Stimulated activated CD8-positive, alpha-beta memory T cell treated with anti-CD3 and anti-CD28 coated beads, Interleukin-2, amount 100 ng/mL, for 48 hours (primary cell): ENCODE results near the gene SLAIN1.

ENCODE experiments used
- DNase-seq, 2 donors: peaks; one replicate each; pipeline ENCODE4 v3.0.0-alpha.2; 2020; ENCODE audit warnings: low read depth in 2 of 2

The SLAIN1 gene

GRCh38 chr13:77751513-77752456 lies 54.3 kb downstream of the SLAIN1 start:
- DNase-seq = no peak

DNA sequence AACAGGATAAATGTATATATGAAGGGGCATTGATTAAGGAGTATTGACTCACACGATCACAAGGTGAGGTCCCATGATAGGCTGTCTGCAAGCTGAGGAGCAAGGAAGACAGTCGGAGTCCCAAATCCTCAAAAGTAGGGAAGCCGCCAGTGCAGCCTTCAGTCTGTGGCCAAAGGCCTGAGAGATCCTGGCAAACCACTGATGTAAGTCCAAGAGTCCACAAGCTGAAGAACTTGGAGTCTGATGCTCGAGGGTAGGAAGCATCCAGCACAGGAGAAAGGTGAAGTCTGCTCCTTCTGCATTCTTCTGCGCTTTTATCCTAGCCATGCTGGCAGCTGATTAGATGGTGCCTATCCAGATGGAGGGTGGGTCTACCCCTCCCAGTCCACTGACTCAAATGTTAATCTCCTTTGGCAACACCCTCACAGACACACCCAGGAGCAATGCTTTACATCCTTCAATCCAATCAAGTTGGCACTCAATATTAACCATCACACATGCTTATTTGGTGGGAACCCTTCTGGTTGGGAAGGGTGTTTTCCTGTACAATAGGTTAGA lies 55.1 kb downstream of the SLAIN1 start:
- no peak for DNase-seq

DNA sequence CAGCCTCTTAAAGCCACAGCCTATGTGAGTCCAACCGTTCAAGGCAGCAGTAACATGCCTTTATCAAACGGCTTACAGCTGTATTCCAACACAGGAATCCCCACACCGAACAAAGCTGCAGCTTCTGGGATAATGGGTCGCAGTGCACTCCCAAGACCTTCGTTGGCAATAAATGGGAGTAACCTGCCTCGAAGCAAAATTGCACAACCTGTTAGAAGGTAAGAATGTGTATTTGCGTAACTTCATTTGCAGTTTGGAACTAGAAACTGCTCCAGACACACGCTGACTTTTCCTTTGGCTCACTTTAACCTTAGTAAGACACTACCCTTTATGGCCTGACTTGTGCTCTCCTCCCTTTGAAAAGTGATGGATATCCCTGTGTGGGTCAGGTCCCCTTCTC lies 63.4 kb downstream of the SLAIN1 start:
- DNase-seq = no peak

- DNase-seq = no peak
Measured at GRCh38 chr13:77767413-77767812, 69.9 kb downstream of the SLAIN1 start.

DNA sequence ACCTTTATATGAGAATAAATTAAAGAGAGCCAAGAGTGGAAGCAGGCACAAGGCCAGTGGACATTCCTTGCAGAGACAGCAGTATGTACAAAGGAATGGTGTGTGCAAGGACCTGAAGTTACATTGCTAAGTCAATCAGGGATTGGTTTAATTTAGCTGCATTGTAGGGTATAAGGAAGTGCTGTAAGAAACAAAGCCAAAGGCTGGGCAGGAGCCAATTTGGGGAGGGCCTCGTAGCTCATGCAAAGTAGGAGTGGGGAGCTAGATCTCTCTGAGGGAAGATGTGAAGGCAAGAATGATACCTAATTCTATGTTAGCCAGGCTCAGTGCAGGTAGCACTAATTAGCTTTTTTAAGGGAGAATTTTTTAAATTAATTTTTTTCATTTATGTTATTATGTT lies 76.7 kb downstream of the SLAIN1 start:
- no peak for DNase-seq

GRCh38 chr13:77776704-77777103 lies 79.2 kb downstream of the SLAIN1 start:
- no peak for DNase-seq

- no peak for DNase-seq
Measured at GRCh38 chr13:77779552-77780272, 82.2 kb downstream of the SLAIN1 start.

DNA sequence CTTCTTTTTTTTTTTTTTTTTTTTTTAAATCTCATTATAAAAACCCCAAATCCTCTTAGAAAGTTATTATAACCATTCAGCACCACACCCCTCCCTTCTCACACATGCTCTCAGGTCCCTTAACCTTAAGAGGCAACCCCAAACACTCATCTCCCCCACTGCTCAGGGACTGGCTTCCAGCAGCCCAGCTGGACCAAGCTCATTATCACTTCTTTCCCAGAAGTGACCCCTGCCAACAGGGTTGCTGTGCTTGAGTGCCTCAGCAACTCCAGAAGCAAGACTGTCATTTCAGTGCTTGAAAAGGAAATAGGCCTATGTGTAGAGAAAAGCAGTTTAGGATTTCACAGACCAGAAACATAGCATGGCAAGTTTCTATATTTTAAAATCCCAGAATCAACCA lies 84.3 kb downstream of the SLAIN1 start:
- DNase-seq = no peak

- DNase-seq = no peak
Measured at GRCh38 chr13:77784515-77784914, 87.0 kb downstream of the SLAIN1 start.

GRCh38 chr13:77786695-77787287 lies 89.3 kb downstream of the SLAIN1 start:
- no peak for DNase-seq

DNA sequence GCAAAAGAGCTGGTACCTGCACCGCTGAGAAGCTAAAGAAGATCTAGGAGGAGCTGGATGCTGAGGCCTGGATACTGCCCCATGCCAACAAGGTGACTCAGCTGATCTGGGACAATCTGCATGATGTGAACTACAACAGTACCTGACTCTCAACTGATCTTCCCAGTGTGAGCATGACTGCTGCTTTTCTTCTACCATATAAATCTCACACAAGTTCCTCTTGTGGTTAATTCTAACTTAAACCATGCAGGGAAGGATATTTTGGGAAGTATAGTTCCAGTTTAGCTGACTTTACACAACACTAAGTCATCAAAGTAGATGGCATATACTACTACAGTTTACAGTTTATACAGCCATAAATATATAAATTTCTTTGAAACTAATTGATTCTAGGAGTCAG lies 91.9 kb downstream of the SLAIN1 start:
- DNase-seq = no peak

- no peak for DNase-seq
Measured at GRCh38 chr13:77800219-77800618, 102.7 kb downstream of the SLAIN1 start.

GRCh38 chr13:77806518-77806917 lies 109.0 kb downstream of the SLAIN1 start:
- DNase-seq = no peak

GRCh38 chr13:77807431-77808135 lies 110.1 kb downstream of the SLAIN1 start:
- no peak for DNase-seq

DNA sequence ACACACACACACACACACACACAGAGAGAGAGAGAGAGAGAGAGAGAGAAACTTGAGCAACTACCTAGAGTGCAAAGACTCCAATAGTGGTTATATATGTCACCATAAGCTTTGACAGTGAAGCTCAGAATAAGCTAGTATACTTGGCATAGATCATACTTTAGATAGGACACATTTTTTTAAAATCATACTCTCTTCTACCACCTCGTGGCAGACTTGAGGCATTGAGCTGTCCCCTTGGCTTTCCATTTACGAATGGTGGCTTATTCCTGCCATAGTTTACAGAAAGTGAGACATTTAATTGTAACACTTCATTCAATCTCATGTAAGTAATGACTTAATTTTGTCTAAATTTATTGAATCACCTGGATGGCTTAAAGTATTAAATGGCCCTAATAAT lies 112.9 kb downstream of the SLAIN1 start:
- DNase-seq = no peak

- DNase-seq = no peak
Measured at GRCh38 chr13:77810878-77811277, 113.4 kb downstream of the SLAIN1 start.

- DNase-seq = no peak
Measured at GRCh38 chr13:77811381-77811780, 113.9 kb downstream of the SLAIN1 start.

- DNase-seq = no peak
Measured at GRCh38 chr13:77811981-77812380, 114.5 kb downstream of the SLAIN1 start.
